HUES6 (cell line): ENCODE measurements around the gene GREM1.

Source experiments
- H3K27ac ChIP-seq: 2 replicates; pipeline ENCODE4 v1.7.0; 2013; ENCODE audit warnings: low read depth, mild to moderate bottlenecking, low read length, inconsistent platforms
- H3K27me3 ChIP-seq: 2 replicates; pipeline ENCODE4 v1.6.1; 2013; ENCODE audit warnings: low read length; ENCODE audit not compliant: control insufficient read depth, insufficient read depth
- H3K36me3 ChIP-seq: 2 replicates; pipeline ENCODE4 v1.6.1; 2013; ENCODE audit warnings: low read length; ENCODE audit not compliant: control insufficient read depth, insufficient read depth
- H3K4me1 ChIP-seq: 2 replicates; pipeline ENCODE4 v1.6.1; 2013; ENCODE audit warnings: low read length; ENCODE audit not compliant: control insufficient read depth, insufficient read depth
- H3K4me3 ChIP-seq: 2 replicates; pipeline ENCODE4 v1.5.1; 2013; ENCODE audit warnings: low read depth, low read length
- H3K9ac ChIP-seq: one replicate; pipeline ENCODE4 v1.6.1; 2013; ENCODE audit warnings: mild to moderate bottlenecking, low read length
- H3K9me3 ChIP-seq: 2 replicates; pipeline ENCODE4 v1.6.1; 2013; ENCODE audit warnings: low read depth, low read length; ENCODE audit not compliant: control insufficient read depth, insufficient read depth

The GREM1 gene

DNA sequence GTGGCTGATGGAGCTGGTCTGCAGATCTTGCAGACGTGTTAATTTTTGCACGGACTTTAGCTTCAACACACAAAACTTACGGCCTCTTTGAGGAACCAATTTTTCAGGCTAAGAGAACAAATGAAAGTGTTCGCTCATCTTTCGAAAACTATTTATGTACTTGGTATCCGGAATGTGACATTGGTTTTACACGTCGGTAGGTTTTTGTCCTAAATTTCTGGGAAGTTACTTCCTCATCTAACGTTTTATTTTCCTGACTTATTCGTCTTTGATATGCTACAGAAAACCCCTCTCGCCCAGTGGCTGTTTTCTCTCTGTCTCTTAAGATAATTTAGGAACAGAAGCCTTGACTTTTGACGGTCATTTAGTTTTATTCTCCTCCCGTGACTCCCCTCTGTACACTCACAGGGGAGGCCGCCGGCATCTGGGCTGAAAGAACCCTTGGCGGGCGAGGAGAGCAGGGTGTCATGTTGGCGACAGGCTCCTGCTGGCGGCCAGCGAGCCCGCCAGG, 834 bp upstream of the GREM1 start:
- Histone ChIP-seq H3K4me1 (peaks cover 20% of the 10 kb centered on the region), H3K4me3 (peak overlapping the region; percentile 57), H3K9ac (peak overlapping the region; percentile 27), H3K36me3 (no peaks in the 10 kb centered on the region), H3K27me3 (peaks cover 82% of the 10 kb centered on the region), H3K27ac (no peak overlapping the region), H3K9me3 (no peaks in the 10 kb centered on the region)

DNA sequence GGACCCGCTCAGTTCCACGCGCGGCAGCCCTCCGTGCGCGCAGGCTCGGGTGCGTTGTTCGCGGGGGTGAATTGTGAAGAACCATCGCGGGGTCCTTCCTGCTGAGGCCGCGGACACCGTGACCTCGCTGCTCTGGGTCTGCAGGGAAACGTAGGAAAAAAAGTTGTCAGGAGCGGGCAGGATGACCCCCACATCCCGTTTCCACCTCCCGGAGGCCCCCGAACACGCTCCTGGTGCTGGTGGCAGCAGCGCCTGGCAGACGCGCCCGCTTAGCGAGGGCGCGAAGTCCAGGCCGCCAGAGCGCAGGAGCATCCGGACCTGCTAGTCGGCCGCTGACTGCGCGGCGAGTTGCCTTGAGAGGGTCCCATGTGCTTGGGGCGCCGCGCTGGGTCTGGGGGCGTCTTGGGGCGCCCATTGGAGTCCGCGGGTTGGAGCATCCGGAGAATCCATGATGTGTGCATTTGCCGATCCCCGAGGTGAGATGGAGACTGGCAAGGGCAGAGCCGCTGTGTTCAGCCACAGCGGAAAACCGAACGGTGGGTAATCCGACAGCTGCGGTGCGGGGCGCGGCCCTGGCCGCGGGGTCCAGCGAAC, 520 bp downstream of the GREM1 start:
- Histone ChIP-seq H3K4me3 (peak overlapping the region; percentile 57), H3K9ac (peak overlapping the region; percentile 14), H3K36me3 (no peaks in the 10 kb centered on the region), H3K4me1 (peaks cover 20% of the 10 kb centered on the region), H3K9me3 (no peaks in the 10 kb centered on the region), H3K27me3 (peaks cover 95% of the 10 kb centered on the region), H3K27ac (no peak overlapping the region)

DNA sequence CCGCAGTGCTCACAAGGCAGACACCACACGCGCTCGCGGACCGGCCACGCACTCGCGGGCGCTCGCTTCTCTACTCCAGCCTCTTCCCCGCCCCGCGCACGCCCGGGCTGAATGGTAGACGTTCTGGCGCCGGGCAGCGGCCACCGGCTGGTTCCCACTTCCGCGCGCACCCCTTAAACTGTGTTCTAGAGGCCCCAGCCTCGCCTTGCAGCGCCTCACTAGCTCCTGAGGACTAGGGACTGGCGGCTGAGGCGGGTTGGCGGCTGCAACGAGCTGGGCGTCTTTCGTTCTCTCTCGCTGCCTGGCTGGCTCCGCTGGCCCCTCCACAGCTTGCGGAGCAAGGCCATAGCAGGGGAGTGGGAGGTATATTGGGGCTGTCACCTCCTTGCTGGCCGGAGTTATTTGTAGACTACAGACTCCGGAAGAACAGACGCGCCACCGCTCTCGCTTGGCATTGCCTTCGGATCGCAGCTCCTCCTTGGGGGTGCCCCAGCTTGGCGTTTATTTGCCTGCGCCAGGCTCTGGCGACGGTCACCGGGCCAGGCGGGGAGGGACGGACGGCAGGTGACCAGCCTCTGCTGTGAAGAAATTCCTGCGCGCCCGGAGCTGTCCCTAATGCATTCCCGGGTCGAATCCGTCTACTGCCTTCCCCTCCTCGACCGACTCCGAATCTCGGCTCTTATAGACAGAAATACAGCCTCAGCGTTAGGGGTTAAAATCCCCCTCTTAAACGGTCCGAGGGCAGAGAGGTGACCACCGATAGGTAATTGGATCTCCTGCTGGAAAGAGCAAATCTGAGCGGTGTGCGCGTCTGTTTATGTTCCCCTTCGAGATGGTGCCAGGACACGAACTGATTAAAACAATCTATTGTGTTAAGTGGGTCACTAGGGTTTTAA, 1.3 kb downstream of the GREM1 start:
- H3K27ac ChIP-seq: no peak overlapping the region
- H3K9me3 ChIP-seq: no peaks in the 10 kb centered on the region
- peaks cover 20% of the 10 kb centered on the region for H3K4me1 ChIP-seq
- peak overlapping the region; percentile 14 for H3K9ac ChIP-seq
- H3K36me3 ChIP-seq: no peaks in the 10 kb centered on the region
- peaks cover 90% of the 10 kb centered on the region for H3K27me3 ChIP-seq
- peak overlapping the region; percentile 57 for H3K4me3 ChIP-seq

DNA sequence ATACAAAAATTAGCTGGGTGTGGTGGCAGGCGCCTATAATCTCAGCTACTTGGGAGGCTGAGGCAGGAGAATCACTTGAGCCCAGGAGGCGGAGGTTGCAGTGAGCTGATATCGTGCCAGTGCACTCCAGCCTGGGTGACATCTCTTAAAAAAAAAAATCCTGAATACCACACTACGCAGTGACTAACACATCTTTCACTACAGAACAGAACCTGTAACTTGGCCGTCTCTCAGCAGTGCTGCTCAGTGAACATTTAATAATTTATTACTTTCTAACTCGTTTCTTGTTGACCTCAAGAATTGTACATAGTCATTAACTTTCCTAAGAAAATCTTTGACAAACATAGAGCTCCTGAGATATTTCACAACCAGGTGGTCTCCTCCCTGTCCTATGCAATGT, 3.8 kb downstream of the GREM1 start:
- H3K27ac ChIP-seq: no peak overlapping the region
- H3K27me3 ChIP-seq: peaks cover 65% of the 10 kb centered on the region
- H3K9me3 ChIP-seq: no peaks in the 10 kb centered on the region
- no peak overlapping the region for H3K4me3 ChIP-seq
- H3K4me1 ChIP-seq: peaks cover 15% of the 10 kb centered on the region
- no peaks in the 10 kb centered on the region for H3K36me3 ChIP-seq
- H3K9ac ChIP-seq: no peak overlapping the region

DNA sequence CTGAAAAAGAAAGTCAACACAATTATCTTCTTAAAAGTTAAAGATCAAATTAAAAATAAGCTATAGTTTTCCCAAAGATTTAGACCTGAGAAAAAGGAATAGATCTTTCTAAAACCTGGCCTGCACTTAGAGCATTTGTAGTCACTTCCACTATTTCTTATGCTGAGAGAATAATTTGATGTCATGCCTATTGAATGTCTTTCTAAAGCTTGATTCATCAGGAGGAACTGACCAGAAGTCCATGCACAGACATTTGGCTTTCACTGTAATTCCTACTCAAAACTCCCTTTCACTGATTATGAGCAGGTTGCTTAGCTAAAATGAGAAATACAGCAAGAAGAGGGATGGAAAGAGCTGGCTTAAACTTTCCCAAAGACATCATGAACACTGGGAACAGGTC, 4.3 kb downstream of the GREM1 start:
- no peak overlapping the region for H3K4me3 ChIP-seq
- peaks cover 13% of the 10 kb centered on the region for H3K4me1 ChIP-seq
- peaks cover 60% of the 10 kb centered on the region for H3K27me3 ChIP-seq
- H3K9me3 ChIP-seq: no peaks in the 10 kb centered on the region
- no peak overlapping the region for H3K27ac ChIP-seq
- no peak overlapping the region for H3K9ac ChIP-seq
- H3K36me3 ChIP-seq: no peaks in the 10 kb centered on the region

DNA sequence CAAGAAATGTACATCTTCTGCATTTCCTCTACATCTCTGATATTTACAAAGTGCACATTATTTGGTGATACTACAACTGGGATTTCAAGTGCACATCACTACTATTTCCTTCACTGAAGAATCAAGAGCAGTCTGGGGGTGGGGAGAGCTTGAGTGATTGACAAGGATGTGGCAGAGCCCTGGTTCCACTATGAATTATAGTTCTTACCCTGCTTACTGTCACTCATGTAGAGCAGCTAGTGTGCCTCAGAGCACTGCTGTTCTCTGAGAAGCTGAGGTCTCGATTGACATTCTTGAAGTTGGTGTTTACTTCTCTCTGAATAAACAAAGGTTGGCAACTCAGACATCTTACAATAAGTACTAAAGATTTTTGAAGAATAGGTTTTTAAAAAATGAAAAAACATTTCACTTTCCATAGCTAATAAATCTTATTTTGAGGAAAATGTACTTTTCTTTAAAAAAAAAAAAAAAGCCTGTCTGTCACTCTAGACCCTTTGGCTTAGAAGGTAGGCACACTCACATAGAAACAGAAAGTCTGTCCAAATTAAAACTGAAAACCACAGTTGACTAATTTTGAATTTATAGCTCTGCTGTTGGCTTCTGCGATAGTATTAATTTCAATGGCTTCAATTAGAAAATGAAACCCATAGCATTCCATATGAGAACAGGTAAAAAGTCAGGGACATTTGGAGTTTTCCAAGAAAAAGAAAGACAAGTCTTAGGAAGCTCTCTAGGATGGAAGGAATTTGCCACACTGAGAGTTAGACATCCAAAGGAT, 5.6 kb downstream of the GREM1 start:
- Histone ChIP-seq H3K9me3 (no peaks in the 10 kb centered on the region), H3K4me3 (no peak overlapping the region), H3K4me1 (peaks cover 9% of the 10 kb centered on the region; the same call in 1 of the 2 replicates), H3K9ac (no peak overlapping the region), H3K27ac (no peak overlapping the region), H3K36me3 (no peaks in the 10 kb centered on the region), H3K27me3 (peaks cover 47% of the 10 kb centered on the region)

DNA sequence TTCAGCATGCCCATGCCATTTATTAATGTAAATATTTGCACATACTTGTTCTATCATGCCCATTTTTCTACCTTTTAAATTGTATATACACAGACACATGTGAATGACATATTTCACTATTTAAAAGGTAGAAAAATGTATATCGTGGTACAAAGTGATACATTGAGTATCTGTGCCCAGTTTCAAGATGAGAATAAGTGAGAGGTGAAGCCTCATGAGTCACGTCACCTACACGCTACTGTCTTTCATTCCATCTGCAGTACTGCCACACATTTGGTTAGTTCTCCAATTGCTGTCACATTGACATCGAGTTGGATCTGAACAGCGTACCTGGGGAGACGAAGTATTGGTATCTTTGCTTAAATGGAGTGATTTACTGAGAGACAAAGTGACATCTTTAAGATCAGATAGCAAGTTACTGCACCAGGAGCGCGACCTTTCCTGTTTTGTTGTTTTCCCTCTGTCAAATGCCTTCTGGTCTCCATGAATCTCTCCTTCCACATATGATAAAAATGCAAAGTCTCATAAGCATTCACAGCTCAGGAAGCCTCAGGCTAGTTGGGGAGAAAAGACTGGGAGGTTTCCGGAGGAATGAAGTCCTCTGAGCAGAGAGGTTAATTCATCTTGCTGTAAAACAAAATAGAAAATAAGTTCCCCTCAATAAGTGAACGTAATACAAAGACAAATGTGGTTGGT, 12.0 kb downstream of the GREM1 start:
- H3K9me3 ChIP-seq: no peaks in the 10 kb centered on the region
- H3K27me3 ChIP-seq: peaks cover 3% of the 10 kb centered on the region; the same call in 1 of the 2 replicates
- no peak overlapping the region for H3K4me3 ChIP-seq
- no peak overlapping the region for H3K9ac ChIP-seq
- H3K36me3 ChIP-seq: no peaks in the 10 kb centered on the region
- H3K4me1 ChIP-seq: peaks cover 16% of the 10 kb centered on the region
- no peak overlapping the region for H3K27ac ChIP-seq

DNA sequence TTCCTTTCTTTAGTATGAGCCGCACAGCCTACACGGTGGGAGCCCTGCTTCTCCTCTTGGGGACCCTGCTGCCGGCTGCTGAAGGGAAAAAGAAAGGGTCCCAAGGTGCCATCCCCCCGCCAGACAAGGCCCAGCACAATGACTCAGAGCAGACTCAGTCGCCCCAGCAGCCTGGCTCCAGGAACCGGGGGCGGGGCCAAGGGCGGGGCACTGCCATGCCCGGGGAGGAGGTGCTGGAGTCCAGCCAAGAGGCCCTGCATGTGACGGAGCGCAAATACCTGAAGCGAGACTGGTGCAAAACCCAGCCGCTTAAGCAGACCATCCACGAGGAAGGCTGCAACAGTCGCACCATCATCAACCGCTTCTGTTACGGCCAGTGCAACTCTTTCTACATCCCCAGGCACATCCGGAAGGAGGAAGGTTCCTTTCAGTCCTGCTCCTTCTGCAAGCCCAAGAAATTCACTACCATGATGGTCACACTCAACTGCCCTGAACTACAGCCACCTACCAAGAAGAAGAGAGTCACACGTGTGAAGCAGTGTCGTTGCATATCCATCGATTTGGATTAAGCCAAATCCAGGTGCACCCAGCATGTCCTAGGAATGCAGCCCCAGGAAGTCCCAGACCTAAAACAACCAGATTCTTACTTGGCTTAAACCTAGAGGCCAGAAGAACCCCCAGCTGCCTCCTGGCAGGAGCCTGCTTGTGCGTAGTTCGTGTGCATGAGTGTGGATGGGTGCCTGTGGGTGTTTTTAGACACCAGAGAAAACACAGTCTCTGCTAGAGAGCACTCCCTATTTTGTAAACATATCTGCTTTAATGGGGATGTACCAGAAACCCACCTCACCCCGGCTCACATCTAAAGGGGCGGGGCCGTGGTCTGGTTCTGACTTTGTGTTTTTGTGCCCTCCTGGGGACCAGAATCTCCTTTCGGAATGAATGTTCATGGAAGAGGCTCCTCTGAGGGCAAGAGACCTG, 13.2 kb downstream of the GREM1 start:
- peak overlapping the region; percentile 33; the same call in 1 of the 2 replicates for H3K4me3 ChIP-seq
- H3K27ac ChIP-seq: no peak overlapping the region
- H3K4me1 ChIP-seq: peaks cover 16% of the 10 kb centered on the region
- H3K27me3 ChIP-seq: peaks cover 3% of the 10 kb centered on the region; the same call in 1 of the 2 replicates
- H3K36me3 ChIP-seq: no peaks in the 10 kb centered on the region
- no peak overlapping the region for H3K9ac ChIP-seq
- no peaks in the 10 kb centered on the region for H3K9me3 ChIP-seq

DNA sequence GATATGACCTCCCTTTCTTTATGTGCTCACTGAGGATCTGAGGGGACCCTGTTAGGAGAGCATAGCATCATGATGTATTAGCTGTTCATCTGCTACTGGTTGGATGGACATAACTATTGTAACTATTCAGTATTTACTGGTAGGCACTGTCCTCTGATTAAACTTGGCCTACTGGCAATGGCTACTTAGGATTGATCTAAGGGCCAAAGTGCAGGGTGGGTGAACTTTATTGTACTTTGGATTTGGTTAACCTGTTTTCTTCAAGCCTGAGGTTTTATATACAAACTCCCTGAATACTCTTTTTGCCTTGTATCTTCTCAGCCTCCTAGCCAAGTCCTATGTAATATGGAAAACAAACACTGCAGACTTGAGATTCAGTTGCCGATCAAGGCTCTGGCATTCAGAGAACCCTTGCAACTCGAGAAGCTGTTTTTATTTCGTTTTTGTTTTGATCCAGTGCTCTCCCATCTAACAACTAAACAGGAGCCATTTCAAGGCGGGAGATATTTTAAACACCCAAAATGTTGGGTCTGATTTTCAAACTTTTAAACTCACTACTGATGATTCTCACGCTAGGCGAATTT, 14.9 kb downstream of the GREM1 start:
- H3K4me3 ChIP-seq: no peak overlapping the region
- H3K9me3 ChIP-seq: no peaks in the 10 kb centered on the region
- H3K27ac ChIP-seq: no peak overlapping the region
- peaks cover 16% of the 10 kb centered on the region for H3K4me1 ChIP-seq
- no peaks in the 10 kb centered on the region for H3K36me3 ChIP-seq
- peaks cover 3% of the 10 kb centered on the region; the same call in 1 of the 2 replicates for H3K27me3 ChIP-seq
- H3K9ac ChIP-seq: no peak overlapping the region
